Upper lobe of left lung (tissue), 6 donors: ENCODE measurements around the gene ZBED2. TPM values are rescaled to one million over a fixed set of nuclear protein-coding genes. Genes with fewer than 3 reads are reported as not detected.

ENCODE experiments used
- ATAC-seq, 2 donors: fragments of 200-7000 bp; cut with Tn5 transposase; one replicate each; pipeline ENCODE4 v1.9.1; 2022; ENCODE audit warnings: mild to moderate bottlenecking in 2 of 2, moderate library complexity in 2 of 2; ENCODE audit not compliant: low FRiP score in 2 of 2
- DNase-seq, 2 donors: peaks; one replicate each; pipeline ENCODE4 v3.0.0-alpha.2; 2019 to 2020
- H3K27ac ChIP-seq, 4 donors: fragments of 200-600 bp; sonication (generic); one replicate each; pipeline ENCODE4 v1.5.1; 2016 to 2019
- H3K27me3 ChIP-seq, 4 donors: fragments of 200-600 bp; sonication (generic); one replicate each; pipeline ENCODE4 v1.5.1; 2017 to 2019
- H3K36me3 ChIP-seq, 4 donors: fragments of 200-600 bp; sonication (generic); one replicate each; pipeline ENCODE4 v1.5.1; 2016 to 2019
- H3K4me1 ChIP-seq, 4 donors: fragments of 200-600 bp; sonication (generic); one replicate each; pipeline ENCODE4 v1.5.1; 2018 to 2019
- H3K4me3 ChIP-seq, 4 donors: fragments of 200-600 bp; sonication (generic); one replicate each; pipeline ENCODE4 v1.5.1; 2017 to 2019; ENCODE audit warnings: mild to moderate bottlenecking in 2 of 4, moderate library complexity in 1 of 4
- H3K9me3 ChIP-seq, 4 donors: fragments of 200-600 bp; sonication (generic); one replicate each; pipeline ENCODE4 v1.5.1; 2018 to 2019
- EP300 ChIP-seq, 4 donors: sonication (generic); formaldehyde crosslinking; IDR thresholded peaks; one replicate each; pipeline ENCODE4 v1.5.1; 2017; ENCODE audit warnings: antibody characterized with exemption in 4 of 4, control low read depth in 2 of 4
- POLR2A ChIP-seq, 4 donors: fragments of 450-650 bp; IDR thresholded peaks; one replicate each; pipeline ENCODE4 v1.5.1; 2016 to 2017; ENCODE audit warnings: antibody characterized with exemption in 4 of 4, mild to moderate bottlenecking in 2 of 4
- POLR2AphosphoS5 ChIP-seq, 2 donors: sonication (generic); formaldehyde crosslinking; IDR thresholded peaks; one replicate each; pipeline ENCODE4 v1.5.1; 2017; ENCODE audit warnings: antibody characterized with exemption in 2 of 2
- WGBS, 2 donors: methylation state at CpG; one replicate each; pipeline ENCODE4 v1.1.5; 2017 to 2018; 5-methylcytosine and 5-hydroxymethylcytosine counted together
- total RNA-seq, 6 donors: library from RNA; depleted of rRNA in 4 of 6; stranded (reverse); fragments of >200 nt in 4 of 6; gene quantifications; one replicate each; pipeline versions ENCODE4 v1.1.0 to v1.2.1, GENCODE V29; 2016 to 2021
- TF ChIP-seq, protein P1 (sequence below), 6 experiments: fragments of 450-650 bp in 4 of 6; fragments of 200-600 bp in 2 of 6; sonication (generic) in 2 of 6; IDR thresholded peaks; one replicate each; pipeline ENCODE4 v1.5.1; 2016 to 2019; ENCODE audit warnings: antibody characterized with exemption in 6 of 6
- donor health status: DM: no; HTN: no; CAD: no; lungs with moderate emphysema.
- donor health status: DM: no; HTN: yes; CAD: no; lungs with severe emphysema.

ZBED2 gene
- total RNA-seq, 6 donors from 2014 or later = 2.1 to 28.5 (median 7.6) TPM

- Histone ChIP-seq H3K27ac (no peak overlapping the region), H3K4me1 (no peaks in the 10 kb centered on the region), H3K9me3 (no peaks in the 10 kb centered on the region), H3K4me3 (no peak overlapping the region), H3K36me3 (no peaks in the 10 kb centered on the region), H3K27me3 (no peaks in the 10 kb centered on the region)
- DNase-seq (no peak), ATAC-seq (no peak)
- TF ChIP-seq EP300 (IDR thresholded peaks at IDR 0.05) (no peak), POLR2A (IDR thresholded peaks at IDR 0.05) (no peak), POLR2AphosphoS5 (IDR thresholded peaks at IDR 0.05) (no peak)
- TF ChIP-seq, protein P1, sequence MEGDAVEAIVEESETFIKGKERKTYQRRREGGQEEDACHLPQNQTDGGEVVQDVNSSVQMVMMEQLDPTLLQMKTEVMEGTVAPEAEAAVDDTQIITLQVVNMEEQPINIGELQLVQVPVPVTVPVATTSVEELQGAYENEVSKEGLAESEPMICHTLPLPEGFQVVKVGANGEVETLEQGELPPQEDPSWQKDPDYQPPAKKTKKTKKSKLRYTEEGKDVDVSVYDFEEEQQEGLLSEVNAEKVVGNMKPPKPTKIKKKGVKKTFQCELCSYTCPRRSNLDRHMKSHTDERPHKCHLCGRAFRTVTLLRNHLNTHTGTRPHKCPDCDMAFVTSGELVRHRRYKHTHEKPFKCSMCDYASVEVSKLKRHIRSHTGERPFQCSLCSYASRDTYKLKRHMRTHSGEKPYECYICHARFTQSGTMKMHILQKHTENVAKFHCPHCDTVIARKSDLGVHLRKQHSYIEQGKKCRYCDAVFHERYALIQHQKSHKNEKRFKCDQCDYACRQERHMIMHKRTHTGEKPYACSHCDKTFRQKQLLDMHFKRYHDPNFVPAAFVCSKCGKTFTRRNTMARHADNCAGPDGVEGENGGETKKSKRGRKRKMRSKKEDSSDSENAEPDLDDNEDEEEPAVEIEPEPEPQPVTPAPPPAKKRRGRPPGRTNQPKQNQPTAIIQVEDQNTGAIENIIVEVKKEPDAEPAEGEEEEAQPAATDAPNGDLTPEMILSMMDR (IDR thresholded peaks at IDR 0.05) = no peak
- WGBS, 2 donors = 87 to 97% methylated on average over 4 of the region's 4 CpGs
Observed at GRCh38 chr3:111578867-111579266, 16.3 kb downstream of the ZBED2 start.

- H3K36me3 ChIP-seq = no peaks in the 10 kb centered on the region
- no peaks in the 10 kb centered on the region for H3K27me3 ChIP-seq
- H3K4me3 ChIP-seq = no peak overlapping the region
- TF ChIP-seq, protein P1 (IDR thresholded peaks at IDR 0.05) = peak in 3 of 6 experiments; percentile 32 to 51 (median 42)
- no peak for TF ChIP-seq EP300 (IDR thresholded peaks at IDR 0.05)
- ATAC-seq = peak; percentile 47 to 50
- WGBS, 2 donors = 74 to 79% methylated on average over 4 of the region's 4 CpGs
- no peak overlapping the region for H3K27ac ChIP-seq
- no peak for DNase-seq
- no peaks in the 10 kb centered on the region for H3K4me1 ChIP-seq
- H3K9me3 ChIP-seq = no peaks in the 10 kb centered on the region
Observed at GRCh38 chr3:111577798-111578685, 17.1 kb downstream of the ZBED2 start.

GRCh38 chr3:111577113-111577512 lies 18.0 kb downstream of the ZBED2 start:
- Histone ChIP-seq H3K4me1 (no peaks in the 10 kb centered on the region), H3K36me3 (no peaks in the 10 kb centered on the region), H3K27me3 (no peaks in the 10 kb centered on the region), H3K4me3 (no peak overlapping the region), H3K9me3 (no peaks in the 10 kb centered on the region), H3K27ac (no peak overlapping the region)
- TF ChIP-seq, protein P1 (IDR thresholded peaks at IDR 0.05) = no peak
- no peak for TF ChIP-seq POLR2AphosphoS5 (IDR thresholded peaks at IDR 0.05)
- DNase-seq = no peak
- ATAC-seq = no peak
- 36 to 47% methylated on average over 1 of the region's 1 CpG for WGBS, 2 donors

GRCh38 chr3:111571907-111572460 lies 23.2 kb downstream of the ZBED2 start:
- no peaks in the 10 kb centered on the region for H3K4me1 ChIP-seq
- no peaks in the 10 kb centered on the region for H3K36me3 ChIP-seq
- TF ChIP-seq POLR2A (IDR thresholded peaks at IDR 0.05) (no peak), POLR2AphosphoS5 (IDR thresholded peaks at IDR 0.05) (no peak), EP300 (IDR thresholded peaks at IDR 0.05) (no peak)
- TF ChIP-seq, protein P1 (IDR thresholded peaks at IDR 0.05) = no peak
- no peaks in the 10 kb centered on the region for H3K27me3 ChIP-seq
- H3K4me3 ChIP-seq = no peak overlapping the region
- 86 to 95% methylated on average over 6 of the region's 6 CpGs for WGBS, 2 donors
- no peak overlapping the region for H3K27ac ChIP-seq
- DNase-seq = no peak
- no peak for ATAC-seq
- no peaks in the 10 kb centered on the region for H3K9me3 ChIP-seq
